ENCODE data around the gene PADI1.
"Not testable (repeated sequence)": the region's sequence is repeated elsewhere in the genome, so short reads cannot be mapped to it uniquely, and the experiment has no call there.

PADI1 gene

DNA sequence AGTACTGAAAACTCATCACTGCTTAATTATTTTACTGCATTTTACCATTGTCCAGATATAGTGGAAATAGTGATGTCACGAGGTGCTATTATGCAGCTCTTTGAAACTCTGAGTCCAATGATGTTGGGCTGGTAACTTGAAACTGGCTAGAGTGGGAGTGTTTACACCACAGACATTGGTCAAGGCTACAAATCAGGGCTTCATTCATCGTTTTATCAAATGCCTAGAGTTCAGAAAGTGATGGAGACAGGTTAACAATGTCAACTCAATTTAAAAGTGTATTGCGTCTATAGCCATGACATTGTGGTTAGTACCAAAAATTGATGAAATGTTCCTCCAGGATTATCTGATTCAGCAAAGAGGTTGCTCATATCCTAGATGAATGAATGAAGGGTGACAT, 12.7 kb downstream of the PADI1 start:
- DNase-seq (ENCODE audit: low read depth in 2 of 2), result no peak

DNA sequence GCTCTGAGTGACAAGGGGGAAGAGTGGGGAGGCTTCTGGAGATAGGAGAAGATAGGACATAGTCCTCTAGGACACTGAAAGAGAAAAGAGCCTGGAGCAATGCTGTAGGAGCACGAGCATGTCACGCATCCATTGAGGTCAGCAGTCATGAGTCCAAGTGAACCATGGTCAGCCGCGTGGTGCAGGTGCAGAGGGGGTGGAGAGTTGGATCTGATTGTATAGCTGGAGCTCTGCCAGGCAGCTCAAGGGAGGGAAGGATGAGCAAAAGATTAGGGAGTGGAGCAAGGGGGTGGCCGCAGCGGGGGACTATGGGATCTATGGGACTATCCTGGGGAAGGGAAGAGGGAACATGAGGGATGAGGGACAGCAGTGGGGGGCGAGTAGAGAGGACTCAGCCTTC, 14.0 kb downstream of the PADI1 start:
- no peak for DNase-seq (ENCODE audit: low read depth in 2 of 2)

DNA sequence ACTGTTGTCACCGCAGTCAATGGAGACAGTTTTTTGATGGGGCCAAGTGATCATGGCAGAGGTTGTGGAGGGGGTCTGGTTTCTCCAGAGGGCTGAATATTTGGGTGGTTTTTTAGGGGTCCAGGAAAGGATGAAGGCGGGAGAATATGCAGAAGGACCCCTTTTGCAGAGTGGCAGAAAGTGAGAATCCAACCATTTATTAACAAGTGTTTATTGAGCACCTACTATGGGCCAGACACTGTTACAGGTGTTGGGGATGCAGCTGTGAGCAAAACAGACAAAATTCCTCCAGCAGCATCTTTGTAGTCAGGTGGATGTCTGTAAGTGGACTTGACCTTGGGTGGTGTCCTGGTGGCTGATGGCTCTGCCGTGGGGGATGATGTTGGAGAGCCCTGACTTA, 15.4 kb downstream of the PADI1 start:
- no peak for DNase-seq (ENCODE audit: low read depth in 2 of 2)

DNA sequence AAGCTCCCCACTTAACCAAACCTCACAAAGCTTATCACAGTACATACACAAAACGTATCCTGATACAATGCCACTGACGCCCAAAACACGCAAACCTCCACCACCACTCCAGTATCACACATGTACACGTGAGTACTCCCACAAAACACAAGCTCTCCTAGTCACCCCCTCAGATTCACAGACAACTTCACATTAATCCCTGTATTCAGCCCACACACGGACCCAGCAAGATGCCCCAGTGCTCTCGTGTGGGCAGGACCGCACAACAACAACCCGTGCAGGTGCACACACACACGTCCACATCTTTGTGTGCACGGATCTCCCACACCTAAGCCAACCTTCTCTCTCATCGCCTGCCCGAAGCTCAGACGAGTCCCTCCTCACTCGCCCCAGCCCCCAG, 17.6 kb downstream of the PADI1 start:
- DNase-seq (ENCODE audit: low read depth in 2 of 2), result no peak

DNA sequence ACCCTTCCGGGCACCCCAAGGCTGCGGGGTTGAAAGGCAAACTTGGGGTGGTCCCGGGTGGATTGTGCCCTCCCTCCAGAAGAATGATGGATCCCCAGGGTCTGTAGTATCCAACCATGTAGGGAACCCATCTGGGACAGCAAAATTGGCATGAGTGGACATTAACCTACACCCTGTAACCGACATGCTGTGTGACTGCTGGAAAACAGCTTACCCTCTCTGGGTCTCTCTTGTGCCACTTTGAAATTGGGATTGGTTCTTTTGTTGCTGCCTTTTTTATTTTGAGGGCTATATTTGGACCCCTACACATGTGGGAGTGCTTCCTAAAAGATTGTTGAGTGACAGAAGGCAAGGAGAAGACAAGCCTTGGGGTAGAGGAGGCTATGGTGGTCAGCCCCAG, 19.5 kb downstream of the PADI1 start:
- no peak for DNase-seq (ENCODE audit: low read depth in 2 of 2)

DNA sequence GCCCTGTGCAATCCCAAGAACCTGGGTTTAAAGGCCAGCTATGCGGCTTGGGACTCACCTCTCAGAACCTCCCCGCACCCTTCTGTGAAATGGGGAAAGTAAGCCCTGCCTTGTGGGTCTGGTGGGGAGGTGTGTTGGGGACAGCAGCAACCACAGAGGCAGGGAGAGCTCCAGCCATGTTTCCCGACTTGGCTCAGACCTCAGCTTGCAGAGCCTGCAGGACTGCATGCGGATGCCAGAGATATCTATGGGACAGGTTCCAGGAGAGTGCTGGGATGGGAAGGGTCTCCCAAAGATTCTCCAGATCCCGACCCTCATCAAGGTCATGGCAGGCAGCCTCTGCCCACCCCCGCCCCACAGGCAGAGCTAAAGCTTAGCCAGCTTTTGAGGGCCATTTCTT, 20.2 kb downstream of the PADI1 start:
- no peak for DNase-seq (ENCODE audit: low read depth in 2 of 2)

DNA sequence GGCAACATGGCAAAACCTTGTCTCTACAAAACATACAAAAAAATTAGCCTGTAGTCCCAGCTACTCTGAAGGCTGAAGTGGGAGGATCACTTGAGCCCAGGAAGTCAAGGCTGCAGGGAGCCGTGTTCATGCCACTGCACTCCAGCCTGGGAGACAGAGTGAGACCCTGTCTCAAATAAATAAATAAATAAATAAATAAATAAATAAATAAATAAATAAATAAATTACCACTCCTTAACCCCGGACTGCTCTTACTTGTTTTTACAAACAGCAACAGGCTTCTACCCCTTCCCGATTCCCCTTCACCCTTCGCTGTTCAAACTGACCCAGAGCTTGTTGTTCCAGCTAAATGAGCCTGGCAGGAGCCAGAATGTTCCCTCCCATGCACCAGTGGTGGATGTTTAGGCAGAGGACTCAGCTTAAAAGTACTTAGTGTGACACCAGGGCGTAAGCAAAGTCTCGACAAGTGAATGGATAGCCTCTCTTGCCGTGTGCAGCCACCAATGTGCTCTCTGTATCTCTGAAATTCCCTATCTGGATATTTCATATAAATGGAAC, 22.5 kb downstream of the PADI1 start:
- no peak for DNase-seq (ENCODE audit: low read depth in 2 of 2)

DNA sequence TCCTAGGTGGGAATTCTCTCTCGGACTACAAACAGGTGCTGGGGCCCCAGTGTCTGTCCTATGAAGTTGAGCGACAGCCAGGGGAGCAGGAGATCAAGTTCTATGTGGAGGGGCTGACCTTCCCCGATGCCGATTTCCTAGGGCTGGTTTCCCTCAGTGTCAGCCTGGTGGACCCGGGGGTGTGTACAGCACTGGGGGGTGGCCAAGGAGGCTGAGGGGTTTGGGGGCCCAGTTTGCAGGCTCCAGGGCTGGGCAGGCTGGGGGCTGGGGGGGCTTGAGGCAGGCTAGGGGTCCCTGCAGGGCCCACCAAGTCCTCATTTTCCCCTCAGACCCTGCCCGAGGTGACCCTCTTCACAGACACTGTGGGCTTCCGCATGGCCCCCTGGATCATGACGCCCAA, 23.7 kb downstream of the PADI1 start:
- DNase-seq (ENCODE audit: low read depth in 2 of 2), result no peak

DNA sequence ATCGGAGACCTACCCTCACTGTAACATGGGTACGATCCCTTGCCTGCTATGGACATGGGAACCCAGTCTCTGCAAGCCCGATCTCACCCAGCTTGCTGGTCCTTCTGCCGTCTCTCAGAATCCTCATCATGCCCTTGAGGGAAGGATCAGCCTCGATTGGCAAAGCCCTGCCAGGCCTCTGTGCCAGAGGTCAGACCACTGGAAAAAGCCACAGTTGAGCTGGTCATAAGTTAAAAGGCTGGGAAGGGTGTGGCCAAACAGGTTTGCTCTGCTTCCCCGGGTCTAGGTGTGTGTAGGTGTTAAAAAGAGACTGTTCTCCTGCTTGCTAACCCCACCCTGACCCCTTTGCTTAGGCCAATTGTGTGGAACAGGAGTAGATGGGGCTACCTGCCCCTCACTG, 24.5 kb downstream of the PADI1 start:
- no peak for DNase-seq (ENCODE audit: low read depth in 2 of 2)

DNA sequence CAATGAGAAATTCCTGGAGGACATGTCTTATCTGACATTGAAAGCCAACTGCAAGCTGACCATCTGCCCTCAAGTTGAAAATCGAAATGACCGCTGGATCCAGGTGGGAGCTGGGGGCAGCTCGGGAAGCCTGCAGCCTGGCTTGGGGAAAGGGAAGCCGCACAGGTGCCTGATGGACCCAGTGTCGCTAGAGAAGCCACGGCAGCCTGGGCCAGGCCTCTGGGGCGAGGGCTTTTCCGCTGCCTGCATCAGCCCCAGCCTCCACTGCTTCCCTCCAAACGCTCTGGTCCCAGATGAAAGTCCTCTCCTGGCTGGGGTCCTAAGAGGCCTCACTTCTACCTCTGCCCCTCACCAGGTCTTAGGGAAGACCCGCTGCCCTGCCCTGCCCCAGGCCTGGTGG, 25.2 kb downstream of the PADI1 start:
- no peak for DNase-seq (ENCODE audit: low read depth in 2 of 2)

DNA sequence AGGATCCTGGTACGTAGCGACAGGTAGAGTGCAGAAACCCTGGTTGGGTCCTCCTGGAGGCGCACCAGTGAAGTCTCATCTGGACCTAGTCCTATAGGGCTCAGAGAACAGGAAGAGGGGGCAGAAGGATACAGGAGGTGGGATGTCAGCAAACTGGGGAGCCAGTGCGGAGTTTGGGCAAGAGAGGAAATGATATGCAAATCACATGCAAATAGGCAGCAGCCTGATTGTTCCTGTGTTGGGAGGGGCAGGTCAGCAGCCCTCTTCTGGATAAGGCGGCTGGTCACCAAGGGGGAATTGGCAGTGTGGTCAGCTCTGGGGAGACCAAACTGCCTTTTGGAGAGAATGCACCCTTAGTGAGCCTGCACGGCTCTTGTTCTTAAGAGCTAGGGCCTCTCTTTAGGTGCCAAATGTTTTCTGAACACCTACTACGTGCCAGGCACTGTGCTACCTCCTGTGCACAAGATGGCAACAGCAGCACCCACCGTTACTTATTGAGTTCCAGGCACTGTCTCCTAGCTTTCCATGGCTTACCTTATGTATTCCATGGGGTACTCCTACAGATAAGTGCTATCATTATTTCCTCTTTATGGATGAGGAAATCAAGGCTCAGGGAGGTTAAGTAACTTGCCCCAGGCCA, 25.9 kb downstream of the PADI1 start:
- DNase-seq (ENCODE audit: low read depth in 2 of 2), result no peak

DNA sequence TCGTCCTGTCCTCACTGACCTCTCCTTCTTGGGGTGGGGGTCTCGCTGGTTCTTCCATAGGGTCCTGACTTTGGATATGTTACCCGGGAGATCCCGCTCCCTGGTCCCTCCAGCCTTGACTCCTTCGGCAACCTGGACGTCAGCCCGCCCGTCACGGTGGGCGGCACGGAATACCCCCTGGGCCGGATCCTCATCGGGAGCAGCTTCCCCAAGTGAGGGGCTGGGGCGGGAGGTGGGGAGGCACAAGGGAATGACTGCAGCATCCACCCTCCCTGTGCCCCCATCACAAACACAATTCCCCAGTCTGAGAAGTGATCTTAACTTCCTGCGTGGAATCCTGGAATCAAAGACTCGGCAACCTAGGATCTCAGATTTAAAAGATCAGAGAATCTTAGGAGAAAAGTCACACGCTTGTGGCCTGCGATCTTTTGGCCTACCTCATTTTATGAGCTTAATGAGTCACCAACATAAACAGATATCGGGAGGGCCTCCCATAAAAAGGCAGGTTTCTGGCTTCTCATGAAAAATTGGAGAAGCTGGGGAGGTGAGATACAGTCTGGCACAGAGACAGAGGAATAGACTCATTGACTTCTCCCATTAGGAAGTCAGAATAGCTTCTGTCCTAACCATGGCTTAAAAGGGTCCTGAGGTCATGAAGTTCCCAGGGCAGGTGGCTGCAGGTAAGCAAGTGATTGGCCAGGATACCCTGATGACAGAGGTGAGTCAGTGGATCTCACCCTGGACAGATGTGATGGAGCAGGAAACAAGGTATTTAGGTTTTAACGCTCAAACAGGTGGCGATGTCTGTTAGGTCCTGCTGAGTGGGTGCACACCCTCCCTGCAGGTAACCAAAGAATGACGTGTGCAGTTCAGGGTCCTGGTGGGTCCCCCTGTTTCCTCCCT, 28.1 kb downstream of the PADI1 start:
- no peak for DNase-seq (ENCODE audit: low read depth in 2 of 2)

DNA sequence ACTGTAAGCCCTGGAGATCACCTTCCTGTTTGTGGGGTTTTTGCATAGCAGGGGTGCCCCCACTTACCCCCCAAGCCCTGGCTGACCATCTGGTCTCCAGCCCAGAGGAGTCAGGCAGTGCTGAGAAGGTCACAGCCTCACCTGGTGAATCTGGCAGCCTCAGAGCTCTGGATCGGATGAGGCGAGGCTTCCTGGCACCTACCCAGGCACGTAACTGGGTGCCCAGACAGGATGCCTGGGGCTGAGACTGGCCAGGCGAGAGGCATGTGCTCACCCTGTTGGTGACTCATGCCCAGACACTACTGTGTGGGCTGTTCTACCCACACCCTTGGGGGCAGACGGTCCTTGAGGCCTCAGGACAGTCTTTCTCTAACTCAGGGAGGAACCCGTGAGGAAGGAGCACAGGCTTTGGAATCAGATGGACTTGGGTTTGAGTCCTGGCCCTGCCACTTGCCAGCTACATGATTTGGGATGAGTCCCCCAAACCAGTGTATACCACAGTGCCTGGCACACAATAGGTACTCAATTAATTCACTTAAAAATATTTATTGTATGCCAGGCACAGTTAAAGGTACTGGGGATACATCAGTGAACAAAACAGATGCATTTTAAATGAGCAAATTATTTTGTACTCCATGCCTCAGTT, 28.9 kb downstream of the PADI1 start:
- DNase-seq (ENCODE audit: low read depth in 2 of 2), result no peak

DNA sequence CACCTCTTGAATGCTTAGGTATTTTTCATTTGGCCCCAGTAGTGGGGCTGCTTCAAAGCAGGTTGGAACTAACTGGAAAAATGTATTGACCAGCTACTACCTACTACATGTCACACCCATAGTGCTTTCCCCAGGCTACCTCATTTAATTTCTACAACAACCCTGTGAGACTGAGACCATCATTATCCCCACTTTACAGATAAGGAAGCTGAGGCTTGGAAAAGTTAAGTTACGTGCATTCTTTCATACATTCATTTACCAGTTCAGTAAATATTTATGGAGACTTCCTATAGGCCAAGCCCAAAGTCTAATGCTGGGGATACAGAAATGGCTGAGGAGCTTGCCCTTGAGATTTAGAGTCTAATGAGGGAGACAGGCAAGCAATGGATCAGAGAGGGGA, 29.5 kb downstream of the PADI1 start:
- DNase-seq (ENCODE audit: low read depth in 2 of 2), result no peak

DNA sequence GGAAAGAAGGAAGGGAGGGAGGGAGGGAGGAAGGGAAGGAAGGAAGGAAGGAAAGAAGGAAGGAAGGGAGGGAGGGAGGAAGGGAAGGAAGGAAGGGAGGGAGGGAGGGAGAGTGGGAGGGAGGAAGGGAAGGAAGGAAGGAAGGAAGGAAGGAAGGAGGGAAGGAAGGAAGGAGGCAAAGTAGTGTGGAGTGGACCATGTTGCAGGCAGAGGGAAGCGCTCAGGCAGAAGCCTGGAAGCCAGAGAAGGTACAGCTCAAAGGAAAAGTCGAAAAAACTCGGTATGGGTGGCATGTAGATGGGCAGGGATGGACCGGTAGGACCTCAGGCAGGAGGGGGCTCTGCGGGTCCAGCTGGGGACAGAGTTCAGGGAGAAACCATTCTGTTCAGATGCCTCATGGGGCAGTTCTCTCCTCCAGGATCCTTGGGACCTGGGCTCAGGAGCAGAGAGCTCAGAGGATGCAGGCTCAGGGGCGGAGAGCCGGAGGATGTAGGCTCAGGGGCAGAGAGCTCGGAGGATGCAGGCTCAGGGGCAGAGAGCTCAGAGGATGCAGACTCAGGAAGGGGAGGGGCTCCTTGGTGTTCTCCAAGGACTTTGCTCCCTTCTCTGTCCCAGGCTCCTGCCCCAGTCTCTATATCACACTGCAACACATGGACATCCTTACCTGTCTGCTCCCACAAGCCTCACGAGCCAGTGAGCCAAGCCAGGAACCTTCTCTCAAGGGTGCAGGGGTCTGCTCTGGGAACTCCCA, 30.4 kb downstream of the PADI1 start:
- no peak for DNase-seq (ENCODE audit: low read depth in 2 of 2)

DNA sequence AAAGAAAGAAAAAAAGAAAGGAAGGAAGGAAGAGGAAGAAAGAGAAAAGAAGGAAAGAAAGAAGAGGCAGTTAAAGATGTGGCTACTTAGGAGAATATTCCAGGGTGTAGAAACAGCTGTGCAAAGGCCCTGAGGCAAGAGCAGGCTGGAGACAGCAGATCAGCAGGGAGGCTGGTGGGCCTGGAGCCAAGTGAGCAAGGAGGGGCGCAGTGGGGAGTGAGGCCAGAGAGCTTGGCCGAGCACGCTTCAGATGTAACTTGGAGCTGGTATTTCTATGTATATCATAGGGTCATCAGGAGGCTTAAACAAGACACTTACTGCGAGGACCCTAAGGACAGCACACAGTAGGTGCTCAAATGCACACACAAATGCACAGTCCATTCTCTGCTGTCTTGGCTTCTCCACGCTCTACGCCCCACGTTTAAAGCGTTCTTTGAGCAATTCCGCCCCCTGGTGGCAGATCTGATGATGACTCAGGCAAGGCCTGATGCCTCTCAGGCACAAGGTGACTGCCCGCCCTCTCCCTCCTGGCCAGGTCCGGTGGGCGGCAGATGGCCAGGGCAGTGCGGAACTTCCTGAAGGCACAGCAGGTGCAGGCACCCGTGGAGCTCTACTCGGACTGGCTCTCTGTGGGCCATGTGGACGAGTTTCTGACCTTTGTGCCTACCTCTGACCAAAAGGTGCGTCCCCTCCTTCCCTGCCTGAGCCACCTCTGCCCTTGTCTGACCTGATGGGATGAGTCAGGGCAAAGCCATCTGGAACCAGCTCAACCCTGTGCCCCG, 32.0 kb downstream of the PADI1 start:
- peak; percentile 80 to 97 for DNase-seq (ENCODE audit: low read depth in 2 of 2)

DNA sequence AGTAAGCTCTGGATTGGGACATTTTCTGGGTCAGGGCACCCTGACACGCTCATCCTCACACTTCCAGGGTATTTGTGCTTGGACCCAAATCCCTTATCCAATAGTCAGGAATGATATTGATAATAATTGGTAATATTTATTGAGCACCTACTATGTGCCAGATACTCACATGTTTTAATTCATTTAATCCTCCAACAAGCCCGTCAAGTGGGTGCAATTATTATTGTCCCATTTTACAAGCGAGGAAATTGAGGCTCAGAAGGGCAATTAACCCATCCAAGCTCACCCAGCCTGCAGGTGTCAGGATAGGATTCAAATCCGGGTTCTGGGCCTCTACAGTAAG, 32.6 kb downstream of the PADI1 start:
- DNase-seq (ENCODE audit: low read depth in 2 of 2), result no peak

DNA sequence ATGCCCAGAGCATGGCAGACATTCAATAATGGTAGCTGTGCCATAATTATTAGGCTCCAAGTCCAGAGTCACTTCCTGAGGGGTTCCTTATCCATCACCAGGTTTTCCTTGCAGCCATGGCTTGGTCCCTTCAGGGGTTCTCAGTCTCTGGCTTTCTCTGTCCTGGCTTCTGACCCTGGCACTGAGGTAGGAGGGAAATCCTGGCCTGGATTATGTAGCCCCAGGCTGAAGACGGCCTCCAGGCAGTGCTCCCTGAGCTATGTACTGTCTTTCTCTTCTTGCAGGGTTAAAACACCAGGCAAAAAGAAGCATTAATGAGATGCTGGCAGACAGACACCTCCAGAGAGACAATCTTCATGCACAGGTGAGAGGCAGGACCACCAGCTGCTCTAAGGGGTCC, 34.5 kb downstream of the PADI1 start:
- DNase-seq (ENCODE audit: low read depth in 2 of 2), result no peak

DNA sequence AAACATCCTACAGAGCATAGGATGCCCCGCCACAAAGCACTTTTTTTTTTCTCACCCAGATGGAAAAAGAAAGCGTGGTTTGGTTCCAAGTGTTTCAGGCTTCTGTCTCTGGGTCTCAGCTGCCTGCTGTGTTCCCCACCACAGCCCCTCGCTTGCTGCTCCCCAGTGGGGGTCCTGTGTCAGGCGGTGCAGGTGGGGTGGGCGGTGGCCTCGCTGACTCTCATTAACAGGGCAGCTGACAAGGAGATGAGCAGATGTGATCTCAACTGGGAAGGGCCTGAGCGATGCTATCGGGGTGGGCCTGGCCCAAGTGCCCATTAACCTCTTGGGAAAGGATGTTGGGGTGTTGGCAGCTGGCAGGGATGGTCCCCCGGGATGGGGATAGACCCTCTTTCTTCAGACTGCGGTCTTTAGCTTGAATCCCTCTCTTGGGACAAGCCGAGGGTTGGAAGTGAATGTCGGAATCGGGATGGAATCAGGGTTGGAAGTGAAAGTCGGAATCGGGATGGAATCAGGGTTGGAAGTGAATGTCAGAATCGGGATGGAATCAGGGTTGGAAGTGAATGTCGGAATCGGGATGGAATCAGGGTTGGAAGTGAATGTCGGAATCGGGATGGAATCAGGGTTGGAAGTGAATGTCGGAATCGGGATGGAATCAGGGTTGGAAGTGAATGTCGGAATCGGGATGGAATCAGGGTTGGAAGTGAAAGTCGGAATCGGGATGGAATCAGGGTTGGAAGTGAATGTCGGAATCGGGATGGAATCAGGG, 36.3 kb downstream of the PADI1 start:
- DNase-seq (ENCODE audit: low read depth in 2 of 2), result not testable (repeated sequence)

DNA sequence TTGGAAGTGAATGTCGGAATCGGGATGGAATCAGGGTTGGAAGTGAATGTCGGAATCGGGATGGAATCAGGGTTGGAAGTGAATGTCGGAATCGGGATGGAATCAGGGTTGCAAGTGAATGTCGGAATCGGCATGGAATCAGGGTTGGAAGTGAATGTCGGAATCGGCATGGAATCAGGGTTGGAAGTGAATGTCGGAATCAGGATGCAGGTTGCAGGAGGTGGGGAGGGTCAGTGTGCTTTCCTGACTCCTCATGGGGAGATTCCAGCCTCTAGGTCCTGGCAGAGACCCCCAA, 36.8 kb downstream of the PADI1 start:
- not testable (repeated sequence) for DNase-seq (ENCODE audit: low read depth in 2 of 2)

DNA sequence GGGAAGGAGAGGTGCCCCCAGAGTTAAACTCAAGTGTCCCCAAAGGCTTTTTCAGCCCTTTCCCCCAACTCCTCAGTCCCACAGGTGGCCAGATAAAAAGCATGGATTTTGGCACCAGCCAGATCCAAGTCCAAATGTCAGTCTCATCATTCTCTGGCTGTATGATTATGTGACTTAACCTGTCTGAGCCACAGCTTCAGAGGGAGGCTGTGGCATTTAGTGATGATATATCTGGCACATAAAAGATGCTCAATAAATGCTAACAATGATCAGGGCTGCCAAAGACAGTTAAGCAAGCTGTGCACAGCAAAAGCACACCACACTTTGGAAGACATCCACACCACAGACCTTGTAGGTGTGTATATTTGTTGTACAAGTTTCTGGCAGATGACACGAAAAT, 38.3 kb downstream of the PADI1 start:
- no peak for DNase-seq (ENCODE audit: low read depth in 2 of 2)

Data from stimulated activated CD4-positive, alpha-beta T cell treated with anti-CD3 and anti-CD28 coated beads, Interleukin-4, amount 100 ng/mL, for 48 hours (primary cell).